HG02588 (cell line): ENCODE data around the gene IFNL2.

ENCODE experiments used
- ATAC-seq: cut with Tn5 transposase; IDR thresholded peaks from one replicate; pipeline ENCODE4 v1.9.1; 2021; ENCODE audit warnings: mild to moderate bottlenecking, moderate library complexity; ENCODE audit not compliant: unreplicated experiment

The IFNL2 gene

GRCh38 chr19:39316627-39317321 is 48.6 kb downstream of the IFNL2 start:
- no peak for ATAC-seq

DNA sequence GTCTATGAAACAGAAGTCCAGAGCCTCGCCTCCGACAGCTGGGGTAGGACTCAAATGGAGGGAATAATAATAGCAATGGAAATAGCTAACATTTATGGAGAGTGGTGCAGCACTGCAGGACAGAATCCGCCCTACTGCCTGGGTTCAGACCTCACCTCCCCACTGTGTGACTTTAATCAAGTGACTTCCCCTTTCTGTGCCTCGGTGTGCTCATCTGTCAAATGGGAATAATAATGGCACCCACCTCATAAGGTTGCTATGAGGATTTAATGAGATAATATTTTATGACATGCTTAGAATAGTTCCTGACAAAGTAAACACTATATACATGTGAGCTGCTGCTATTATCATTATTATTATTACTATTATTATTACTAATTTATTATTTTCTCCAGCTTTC is 49.3 kb downstream of the IFNL2 start:
- no peak for ATAC-seq

GRCh38 chr19:39318071-39318470 is 49.9 kb downstream of the IFNL2 start:
- no peak for ATAC-seq

DNA sequence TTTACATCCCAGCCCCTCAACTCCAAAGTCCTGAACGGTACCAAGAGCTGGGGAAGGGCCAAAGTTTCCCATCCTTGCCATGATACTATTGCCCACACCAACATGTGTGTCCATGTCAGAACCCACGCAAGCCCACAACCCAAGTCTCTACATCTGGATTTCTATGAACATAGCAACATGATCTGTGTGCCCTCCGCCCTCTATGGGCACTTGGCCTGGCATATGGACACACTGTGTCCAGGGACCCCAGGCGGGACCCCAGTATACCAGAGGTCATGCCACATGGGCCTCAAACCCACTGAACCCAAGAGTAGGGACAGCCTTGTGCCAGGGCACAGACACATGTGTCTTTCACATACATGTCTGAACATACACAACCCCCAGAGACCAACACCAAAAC is 50.5 kb downstream of the IFNL2 start:
- ATAC-seq, result no peak

GRCh38 chr19:39319098-39319891 is 51.1 kb downstream of the IFNL2 start:
- ATAC-seq, result no peak
